Measurements from ENCODE around the gene IFNGR2. TPM values are rescaled to one million over a fixed set of nuclear protein-coding genes. Genes with fewer than 3 reads are reported as not detected.

The IFNGR2 gene
- total RNA-seq, 1 donor from 2014 or later: 58.3 TPM

DNA sequence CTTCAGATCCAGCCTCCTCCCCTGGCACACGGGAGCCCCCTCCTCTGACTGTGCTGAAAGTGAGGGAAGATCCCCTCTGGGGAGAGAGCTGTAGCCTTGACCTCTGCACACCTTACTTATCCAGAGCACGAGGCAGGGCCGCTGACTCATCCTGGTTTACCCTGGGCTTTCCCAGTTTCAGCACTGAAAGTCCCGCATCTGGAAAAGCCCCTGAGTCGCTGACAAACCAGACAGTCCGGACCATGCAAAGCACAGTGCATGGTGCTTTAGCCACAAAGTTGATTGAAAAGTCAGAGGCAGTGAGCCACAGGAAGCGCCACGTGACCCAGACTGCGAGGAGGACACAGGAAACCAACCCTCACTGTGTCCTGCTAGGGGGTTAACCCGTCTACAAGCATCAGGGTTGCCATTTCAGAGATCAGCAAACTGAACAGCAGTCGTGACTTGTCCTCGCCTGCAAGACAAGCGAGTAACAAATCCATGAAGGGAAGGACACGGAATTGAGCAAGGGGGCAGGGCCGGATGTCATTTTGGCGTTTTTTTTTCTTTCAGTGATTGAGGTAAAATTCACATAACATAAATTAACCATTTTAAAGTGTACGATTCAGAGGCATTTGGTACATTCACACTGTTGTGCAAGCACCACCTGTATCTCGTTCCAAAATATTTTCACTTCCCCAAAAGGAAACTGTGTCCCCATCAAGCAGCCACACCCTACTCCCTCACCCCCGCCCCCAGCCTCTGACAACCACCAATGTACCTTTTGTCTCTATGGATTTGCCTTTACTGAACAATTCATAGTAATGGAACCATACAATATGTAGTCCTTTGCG lies 19.9 kb upstream of the IFNGR2 start:
- Mint-ChIP-seq H3K9me3 (ENCODE audit: low read depth) (no peaks in the 10 kb centered on the region), H3K27ac (ENCODE audit: unreplicated experiment) (peak overlapping the region; percentile 79), H3K4me1 (ENCODE audit: low read depth) (peaks cover 51% of the 10 kb centered on the region), H3K4me3 (ENCODE audit: unreplicated experiment) (peak overlapping the region; percentile 33), H3K36me3 (ENCODE audit: low read depth) (no peaks in the 10 kb centered on the region), H3K27me3 (ENCODE audit: low read depth) (no peaks in the 10 kb centered on the region)
- DNase-seq (ENCODE audit: low spot score): no peak
- TF ChIP-seq, protein P1, sequence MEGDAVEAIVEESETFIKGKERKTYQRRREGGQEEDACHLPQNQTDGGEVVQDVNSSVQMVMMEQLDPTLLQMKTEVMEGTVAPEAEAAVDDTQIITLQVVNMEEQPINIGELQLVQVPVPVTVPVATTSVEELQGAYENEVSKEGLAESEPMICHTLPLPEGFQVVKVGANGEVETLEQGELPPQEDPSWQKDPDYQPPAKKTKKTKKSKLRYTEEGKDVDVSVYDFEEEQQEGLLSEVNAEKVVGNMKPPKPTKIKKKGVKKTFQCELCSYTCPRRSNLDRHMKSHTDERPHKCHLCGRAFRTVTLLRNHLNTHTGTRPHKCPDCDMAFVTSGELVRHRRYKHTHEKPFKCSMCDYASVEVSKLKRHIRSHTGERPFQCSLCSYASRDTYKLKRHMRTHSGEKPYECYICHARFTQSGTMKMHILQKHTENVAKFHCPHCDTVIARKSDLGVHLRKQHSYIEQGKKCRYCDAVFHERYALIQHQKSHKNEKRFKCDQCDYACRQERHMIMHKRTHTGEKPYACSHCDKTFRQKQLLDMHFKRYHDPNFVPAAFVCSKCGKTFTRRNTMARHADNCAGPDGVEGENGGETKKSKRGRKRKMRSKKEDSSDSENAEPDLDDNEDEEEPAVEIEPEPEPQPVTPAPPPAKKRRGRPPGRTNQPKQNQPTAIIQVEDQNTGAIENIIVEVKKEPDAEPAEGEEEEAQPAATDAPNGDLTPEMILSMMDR (IDR thresholded peaks at IDR 0.05): no peak

DNA sequence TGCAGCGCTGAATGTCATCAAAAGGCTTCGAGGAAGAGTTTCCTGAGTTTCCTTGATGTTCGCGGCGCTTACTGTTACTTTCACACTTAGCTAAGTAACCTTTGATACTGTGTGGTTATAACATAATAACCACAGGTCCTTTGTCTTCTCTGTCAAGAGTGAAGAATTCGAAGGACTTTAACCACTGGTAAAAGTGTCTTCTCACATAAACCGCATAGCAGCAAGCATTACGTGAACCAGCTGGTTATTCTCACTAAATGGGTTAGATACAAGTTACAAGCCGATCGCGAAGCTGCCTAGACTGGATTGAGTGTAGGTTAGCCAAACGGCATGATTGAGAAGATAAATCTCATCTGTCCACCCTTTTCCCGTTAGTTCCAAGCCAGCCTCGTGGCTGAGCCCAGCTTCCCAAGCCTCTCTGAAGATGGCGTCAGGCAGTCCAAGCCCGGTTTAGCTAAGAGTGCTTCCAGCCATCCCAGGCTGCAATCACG lies 18.3 kb upstream of the IFNGR2 start:
- H3K4me3 Mint-ChIP-seq (ENCODE audit: unreplicated experiment): no peak overlapping the region
- DNase-seq (ENCODE audit: low spot score): no peak
- H3K27ac Mint-ChIP-seq (ENCODE audit: unreplicated experiment): no peak overlapping the region
- TF ChIP-seq, protein P1 (IDR thresholded peaks at IDR 0.05): no peak
- H3K27me3 Mint-ChIP-seq (ENCODE audit: low read depth): no peaks in the 10 kb centered on the region
- no peaks in the 10 kb centered on the region for H3K9me3 Mint-ChIP-seq (ENCODE audit: low read depth)
- H3K36me3 Mint-ChIP-seq (ENCODE audit: low read depth): no peaks in the 10 kb centered on the region
- peaks cover 43% of the 10 kb centered on the region for H3K4me1 Mint-ChIP-seq (ENCODE audit: low read depth)

DNA sequence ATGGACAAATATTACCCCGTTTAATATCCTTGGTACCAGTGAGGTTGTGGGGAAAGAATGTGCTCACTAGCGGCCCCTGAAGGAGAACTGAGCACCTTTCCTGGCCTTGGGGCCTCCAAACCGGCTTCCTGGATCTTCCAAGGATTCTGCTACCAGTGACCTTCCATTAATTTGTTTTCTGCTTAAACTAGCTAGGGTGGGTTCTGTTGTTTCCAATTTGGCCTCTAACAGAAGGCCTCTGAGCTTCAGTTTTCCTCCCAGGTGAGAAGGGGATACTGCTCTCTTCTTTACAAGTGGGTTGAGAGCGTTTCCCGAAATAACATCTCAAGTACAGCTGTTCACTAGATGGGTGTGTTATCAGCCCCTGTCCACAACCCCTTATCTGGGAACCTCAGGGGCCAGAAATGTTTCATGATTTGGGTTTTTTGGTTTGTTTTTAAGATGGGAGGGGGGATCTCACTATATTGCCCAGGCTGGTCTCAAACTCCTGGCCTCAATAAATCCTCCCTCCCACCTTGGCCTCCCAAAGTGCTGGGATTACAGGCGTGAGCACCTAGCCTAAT lies 16.9 kb upstream of the IFNGR2 start:
- H3K36me3 Mint-ChIP-seq (ENCODE audit: low read depth): no peaks in the 10 kb centered on the region
- peaks cover 29% of the 10 kb centered on the region for H3K4me1 Mint-ChIP-seq (ENCODE audit: low read depth)
- TF ChIP-seq, protein P1 (IDR thresholded peaks at IDR 0.05): peak; percentile 55
- H3K27ac Mint-ChIP-seq (ENCODE audit: unreplicated experiment): no peak overlapping the region
- no peaks in the 10 kb centered on the region for H3K27me3 Mint-ChIP-seq (ENCODE audit: low read depth)
- no peaks in the 10 kb centered on the region for H3K9me3 Mint-ChIP-seq (ENCODE audit: low read depth)
- H3K4me3 Mint-ChIP-seq (ENCODE audit: unreplicated experiment): no peak overlapping the region
- DNase-seq (ENCODE audit: low spot score): no peak

DNA sequence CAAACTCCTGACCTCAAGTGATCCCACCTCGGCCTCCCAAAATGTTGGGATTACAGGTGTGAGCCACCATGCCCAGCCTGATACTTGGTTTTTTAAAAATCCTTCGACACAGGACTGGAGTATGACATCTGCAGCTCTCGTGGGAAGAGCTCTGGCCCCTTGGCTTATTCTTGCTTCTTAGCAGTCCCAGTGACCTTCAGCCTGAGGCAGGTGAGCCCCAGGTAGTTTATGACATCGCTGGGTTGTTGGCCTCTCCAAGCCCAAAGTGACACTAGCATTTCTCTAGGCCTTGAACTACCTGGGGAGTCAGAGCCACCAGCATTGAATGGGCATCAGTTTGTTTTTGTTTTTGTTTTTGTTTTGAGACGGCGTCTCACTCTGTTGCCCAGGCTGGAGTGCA lies 15.9 kb upstream of the IFNGR2 start:
- TF ChIP-seq, protein P1 (IDR thresholded peaks at IDR 0.05): no peak
- Mint-ChIP-seq H3K9me3 (ENCODE audit: low read depth) (no peaks in the 10 kb centered on the region), H3K27me3 (ENCODE audit: low read depth) (no peaks in the 10 kb centered on the region), H3K27ac (ENCODE audit: unreplicated experiment) (no peak overlapping the region), H3K4me3 (ENCODE audit: unreplicated experiment) (no peak overlapping the region), H3K4me1 (ENCODE audit: low read depth) (peaks cover 20% of the 10 kb centered on the region), H3K36me3 (ENCODE audit: low read depth) (no peaks in the 10 kb centered on the region)
- no peak for DNase-seq (ENCODE audit: low spot score)

DNA sequence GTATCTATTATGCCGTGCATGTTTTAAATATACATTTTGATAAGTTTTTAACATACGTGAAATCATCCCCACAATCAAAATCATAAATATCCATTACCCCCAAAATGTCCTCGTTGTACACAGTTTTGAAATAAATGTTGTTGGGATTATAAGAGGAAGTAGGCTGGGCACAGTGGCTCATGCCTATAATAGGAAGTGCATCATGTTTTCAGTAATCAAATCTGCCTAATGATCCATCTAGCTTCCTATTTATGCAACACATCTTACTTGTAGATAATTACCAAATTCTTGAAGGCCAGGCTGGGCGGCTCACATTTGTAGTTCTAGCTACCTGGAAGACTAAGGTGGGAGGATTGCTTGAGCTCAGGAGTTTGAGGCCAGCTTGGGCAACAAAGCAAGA lies 15.0 kb upstream of the IFNGR2 start:
- TF ChIP-seq, protein P1 (IDR thresholded peaks at IDR 0.05): no peak
- DNase-seq (ENCODE audit: low spot score): no peak
- H3K4me1 Mint-ChIP-seq (ENCODE audit: low read depth): peaks cover 11% of the 10 kb centered on the region
- H3K36me3 Mint-ChIP-seq (ENCODE audit: low read depth): no peaks in the 10 kb centered on the region
- no peaks in the 10 kb centered on the region for H3K9me3 Mint-ChIP-seq (ENCODE audit: low read depth)
- H3K27ac Mint-ChIP-seq (ENCODE audit: unreplicated experiment): no peak overlapping the region
- H3K4me3 Mint-ChIP-seq (ENCODE audit: unreplicated experiment): no peak overlapping the region
- H3K27me3 Mint-ChIP-seq (ENCODE audit: low read depth): no peaks in the 10 kb centered on the region

Measured in chondrocyte (in vitro differentiated cells).